ENCODE measurements around the gene CCDC12.
A peak's percentile ranks its signal among the peaks of the same experiment; 100 is the strongest.

CCDC12 gene

GRCh38 chr3:46955157-46955556, 21.4 kb downstream of the CCDC12 start:
- no peak for DNase-seq (ENCODE audit: low read depth)

- DNase-seq (ENCODE audit: low read depth): no peak
Observed at GRCh38 chr3:46954178-46954577, 22.4 kb downstream of the CCDC12 start.

- DNase-seq (ENCODE audit: low read depth): no peak
Observed at GRCh38 chr3:46953234-46954010, 23.1 kb downstream of the CCDC12 start.

GRCh38 chr3:46952813-46953212, 23.7 kb downstream of the CCDC12 start:
- DNase-seq (ENCODE audit: low read depth): no peak

- DNase-seq (ENCODE audit: low read depth): no peak
Observed at GRCh38 chr3:46950650-46951241, 25.8 kb downstream of the CCDC12 start.

- DNase-seq (ENCODE audit: low read depth): no peak
Observed at GRCh38 chr3:46950177-46950576, 26.4 kb downstream of the CCDC12 start.

GRCh38 chr3:46948830-46949671, 27.5 kb downstream of the CCDC12 start:
- DNase-seq (ENCODE audit: low read depth): no peak

GRCh38 chr3:46947981-46948791, 28.4 kb downstream of the CCDC12 start:
- peak; percentile 51 for DNase-seq (ENCODE audit: low read depth)

- DNase-seq (ENCODE audit: low read depth): no peak
Observed at GRCh38 chr3:46947546-46947901, 29.0 kb downstream of the CCDC12 start.

- peak; percentile 26 for DNase-seq (ENCODE audit: low read depth)
Observed at GRCh38 chr3:46946856-46947545, 29.5 kb downstream of the CCDC12 start.

- DNase-seq (ENCODE audit: low read depth): no peak
Observed at GRCh38 chr3:46946416-46946815, 30.1 kb downstream of the CCDC12 start.

- DNase-seq (ENCODE audit: low read depth): no peak
Observed at GRCh38 chr3:46944191-46944590, 32.4 kb downstream of the CCDC12 start.

- DNase-seq (ENCODE audit: low read depth): no peak
Observed at GRCh38 chr3:46943237-46944187, 33.0 kb downstream of the CCDC12 start.

GRCh38 chr3:46942481-46943236, 33.9 kb downstream of the CCDC12 start:
- no peak for DNase-seq (ENCODE audit: low read depth)

GRCh38 chr3:46942076-46942475, 34.5 kb downstream of the CCDC12 start:
- no peak for DNase-seq (ENCODE audit: low read depth)

GRCh38 chr3:46939578-46940445, 36.7 kb downstream of the CCDC12 start:
- DNase-seq (ENCODE audit: low read depth): no peak

GRCh38 chr3:46938118-46938517, 38.4 kb downstream of the CCDC12 start:
- no peak for DNase-seq (ENCODE audit: low read depth)

- no peak for DNase-seq (ENCODE audit: low read depth)
Observed at GRCh38 chr3:46936733-46937250, 39.8 kb downstream of the CCDC12 start.

Measured in T follicular helper cell (primary cell).